Neural cell (in vitro differentiated cells): ENCODE measurements around the gene NCOA5. TPM values are rescaled to one million over a fixed set of nuclear protein-coding genes. Genes with fewer than 3 reads are reported as not detected.

ENCODE experiments used
- H2AFZ ChIP-seq: fragments of 200-600, 300-800 bp; sonication (generic), shearing (Covaris generic); 2 replicates; pipeline ENCODE4 v1.6.0; 2014; ENCODE audit warnings: low read depth, mild to moderate bottlenecking, antibody characterized with exemption, low read length, moderate library complexity
- H3F3A ChIP-seq: fragments of 200-600 bp; shearing (Covaris generic); 2 replicates; pipeline ENCODE4 v1.6.1; 2016; ENCODE audit warnings: mild to moderate bottlenecking, moderate library complexity, mixed read lengths, antibody characterized with exemption, low read length; ENCODE audit not compliant: insufficient read depth, poor library complexity, severe bottlenecking
- H3K27ac ChIP-seq: fragments of 200-600, 300-800 bp; sonication (generic), shearing (Covaris generic); 2 replicates; pipeline ENCODE4 v1.5.1; 2014; ENCODE audit warnings: mild to moderate bottlenecking, low read length, moderate library complexity
- H3K27me3 ChIP-seq: fragments of 300-800, 200-600 bp; sonication (generic), shearing (Covaris generic); 2 replicates; pipeline ENCODE4 v1.6.0; 2014; ENCODE audit warnings: mild to moderate bottlenecking, low read depth, low read length, moderate library complexity; ENCODE audit not compliant: insufficient read depth
- H3K36me3 ChIP-seq: fragments of 300-800, 200-600 bp; sonication (generic), shearing (Covaris generic); 2 replicates; pipeline ENCODE4 v1.5.1; 2014; ENCODE audit warnings: mild to moderate bottlenecking, antibody characterized with exemption, low read length, moderate library complexity; ENCODE audit not compliant: insufficient read depth
- H3K4me2 ChIP-seq: fragments of 300-800, 200-600 bp; sonication (generic), shearing (Covaris generic); 2 replicates; pipeline ENCODE4 v1.6.0; 2014; ENCODE audit warnings: mild to moderate bottlenecking, low read length
- H3K4me3 ChIP-seq: fragments of 300-800, 200-600 bp; sonication (generic), shearing (Covaris generic); 2 replicates; pipeline ENCODE4 v1.5.1; 2014; ENCODE audit warnings: mild to moderate bottlenecking, low read length, moderate library complexity
- H3K79me2 ChIP-seq: fragments of 200-600 bp; shearing (Covaris generic); replicated peaks from 2 replicates; pipeline ENCODE4 v1.6.0; 2014; ENCODE audit warnings: mild to moderate bottlenecking, low read length, moderate library complexity; ENCODE audit not compliant: insufficient read depth
- H3K9ac ChIP-seq: fragments of 300-800, 200-600 bp; sonication (generic), shearing (Covaris generic); 2 replicates; pipeline ENCODE4 v1.6.1; 2016; ENCODE audit warnings: mild to moderate bottlenecking, low read length, mixed read lengths
- H3K9me2 ChIP-seq: fragments of 200-600 bp; shearing (Covaris generic); 2 replicates; pipeline ENCODE4 v1.6.1; 2016; ENCODE audit warnings: mild to moderate bottlenecking, low read length, mixed read lengths; ENCODE audit not compliant: insufficient read depth
- H3K9me3 ChIP-seq: fragments of 200-600, 300-800 bp; sonication (generic), shearing (Covaris generic); 2 replicates; pipeline ENCODE4 v1.6.1; 2016; ENCODE audit warnings: mild to moderate bottlenecking, mixed run types, low read length, moderate library complexity, mixed read lengths
- H4K20me1 ChIP-seq: fragments of 200-600 bp; shearing (Covaris generic); 2 replicates; pipeline ENCODE4 v1.6.1; 2016; ENCODE audit warnings: mild to moderate bottlenecking, mixed run types; ENCODE audit not compliant: insufficient read depth
- EP300 ChIP-seq: fragments of 450-650 bp; conservative IDR thresholded peaks from 2 replicates; pipeline ENCODE4 v1.6.1; 2014; ENCODE audit warnings: antibody characterized with exemption, mild to moderate bottlenecking, moderate library complexity; ENCODE audit not compliant: poor library complexity, severe bottlenecking
- EZH2 ChIP-seq: fragments of 200-600, 300-800 bp; shearing (Covaris generic), sonication (generic); IDR thresholded peaks from 2 replicates; pipeline ENCODE4 v1.6.1; 2014; ENCODE audit warnings: antibody characterized with exemption, low read length, borderline replicate concordance, mild to moderate bottlenecking; ENCODE audit not compliant: insufficient read depth, poor library complexity, severe bottlenecking
- MXI1 ChIP-seq: fragments of 450-650 bp; conservative IDR thresholded peaks from 2 replicates; pipeline ENCODE4 v1.6.1; 2014; ENCODE audit warnings: antibody characterized with exemption, mild to moderate bottlenecking; ENCODE audit not compliant: poor library complexity, severe bottlenecking
- POLR2AphosphoS5 ChIP-seq: IDR thresholded peaks from 2 replicates; pipeline ENCODE4 v1.6.1; 2012
- RAD21 ChIP-seq: fragments of 450-650 bp; conservative IDR thresholded peaks from 2 replicates; pipeline ENCODE4 v1.6.1; 2014; ENCODE audit warnings: antibody characterized with exemption, mild to moderate bottlenecking, moderate library complexity
- SMC3 ChIP-seq: fragments of 450-650 bp; conservative IDR thresholded peaks from 2 replicates; pipeline ENCODE4 v1.6.1; 2014; ENCODE audit warnings: antibody characterized with exemption, mild to moderate bottlenecking, moderate library complexity; ENCODE audit not compliant: poor library complexity
- TAF1 ChIP-seq: IDR thresholded peaks from 2 replicates; pipeline ENCODE4 v1.6.1; 2012; ENCODE audit warnings: low read depth
- polyA plus RNA-seq: library from polyadenylated mRNA; depleted of rRNA; stranded (reverse); fragments of >200 nt; gene quantifications from 2 replicates; pipeline ENCODE4 v1.2.3, GENCODE V29; 2014
- TF ChIP-seq, protein P1 (sequence below): IDR thresholded peaks from 2 replicates; pipeline ENCODE4 v1.6.1; 2012; ENCODE audit warnings: borderline replicate concordance
- TF ChIP-seq, protein P2 (sequence below): fragments of 450-650 bp; IDR thresholded peaks from 2 replicates; pipeline ENCODE4 v1.5.1; 2014; ENCODE audit warnings: antibody characterized with exemption, mild to moderate bottlenecking, moderate library complexity; ENCODE audit not compliant: poor library complexity, severe bottlenecking

The NCOA5 gene
- polyA plus RNA-seq, 1 donor from 2014 or later, result 29.9 TPM

DNA sequence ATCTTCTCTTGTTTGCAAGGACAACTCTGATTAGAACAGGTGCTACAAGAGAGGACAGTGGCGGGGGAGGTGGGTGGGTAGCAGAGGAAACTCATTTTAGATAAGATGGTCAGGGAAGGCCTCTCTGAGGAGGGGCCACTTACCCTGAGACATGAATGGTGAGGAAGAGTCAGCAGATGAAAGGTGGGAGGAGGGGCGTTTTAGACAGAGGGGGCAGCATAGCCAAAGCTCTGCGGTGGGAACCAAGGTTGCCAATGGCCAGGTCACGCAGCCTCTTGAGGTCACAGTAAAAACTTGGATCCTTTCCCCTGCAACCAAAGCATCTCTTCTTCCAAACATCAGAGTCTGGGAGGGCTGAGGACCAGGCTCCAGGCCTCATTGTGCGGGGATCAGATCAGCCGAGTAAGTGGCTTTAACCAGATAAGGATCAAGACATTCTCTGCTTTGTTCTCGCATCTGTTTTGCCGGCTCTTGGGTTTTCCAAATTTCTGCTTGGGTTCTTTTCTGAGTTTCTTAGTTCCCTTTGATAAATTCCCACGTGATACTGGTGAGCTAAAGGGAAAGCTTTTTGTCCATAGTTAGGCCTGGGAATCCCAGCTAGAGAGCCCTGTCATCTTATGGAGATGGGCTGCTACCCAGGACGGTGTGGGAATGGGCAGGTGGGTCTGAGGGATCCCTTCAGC lies 22.8 kb upstream of the NCOA5 start:
- H3K9me2 ChIP-seq, result no peaks in the 10 kb centered on the region
- no peak overlapping the region for H2AFZ ChIP-seq
- no peak overlapping the region for H3K4me2 ChIP-seq
- H3K9me3 ChIP-seq, result no peaks in the 10 kb centered on the region
- no peak overlapping the region for H3K27ac ChIP-seq
- H3K79me2 ChIP-seq, result no peaks in the 10 kb centered on the region
- no peaks in the 10 kb centered on the region for H3K27me3 ChIP-seq
- no peak for TF ChIP-seq RAD21
- H3K9ac ChIP-seq, result no peak overlapping the region
- H3F3A ChIP-seq, result no peaks in the 10 kb centered on the region
- H3K4me3 ChIP-seq, result no peak overlapping the region
- no peaks in the 10 kb centered on the region for H4K20me1 ChIP-seq
- H3K36me3 ChIP-seq, result no peaks in the 10 kb centered on the region

DNA sequence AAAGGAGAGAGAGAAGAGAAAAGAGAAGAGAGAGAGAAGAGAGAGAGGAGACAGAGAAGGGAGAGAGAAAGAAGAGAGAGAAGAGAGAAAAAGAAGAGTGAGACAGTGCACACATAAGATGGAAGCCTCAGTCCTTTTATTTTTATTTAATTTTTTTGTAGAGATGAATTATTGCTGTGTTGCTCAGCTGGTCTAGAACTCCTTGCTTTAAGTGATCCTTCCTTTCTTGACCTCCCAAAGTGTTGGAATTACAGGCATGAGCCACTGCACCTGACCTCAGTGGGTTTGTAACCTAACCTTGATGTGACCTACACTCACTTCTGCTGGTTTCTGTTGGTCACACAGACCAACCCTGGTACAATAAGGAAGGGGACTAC lies 22.1 kb upstream of the NCOA5 start:
- Histone ChIP-seq H3K27me3 (no peaks in the 10 kb centered on the region), H3K4me3 (no peak overlapping the region), H3K9me2 (no peaks in the 10 kb centered on the region), H3K9ac (no peak overlapping the region), H4K20me1 (no peaks in the 10 kb centered on the region), H2AFZ (no peak overlapping the region), H3K79me2 (no peaks in the 10 kb centered on the region), H3F3A (no peaks in the 10 kb centered on the region), H3K27ac (no peak overlapping the region), H3K4me2 (no peak overlapping the region), H3K36me3 (no peaks in the 10 kb centered on the region), H3K9me3 (no peaks in the 10 kb centered on the region)
- TF ChIP-seq EP300 (no peak), SMC3 (no peak), EZH2 (no peak), MXI1 (no peak), TAF1 (no peak), POLR2AphosphoS5 (no peak), RAD21 (no peak)
- TF ChIP-seq, protein P1, sequence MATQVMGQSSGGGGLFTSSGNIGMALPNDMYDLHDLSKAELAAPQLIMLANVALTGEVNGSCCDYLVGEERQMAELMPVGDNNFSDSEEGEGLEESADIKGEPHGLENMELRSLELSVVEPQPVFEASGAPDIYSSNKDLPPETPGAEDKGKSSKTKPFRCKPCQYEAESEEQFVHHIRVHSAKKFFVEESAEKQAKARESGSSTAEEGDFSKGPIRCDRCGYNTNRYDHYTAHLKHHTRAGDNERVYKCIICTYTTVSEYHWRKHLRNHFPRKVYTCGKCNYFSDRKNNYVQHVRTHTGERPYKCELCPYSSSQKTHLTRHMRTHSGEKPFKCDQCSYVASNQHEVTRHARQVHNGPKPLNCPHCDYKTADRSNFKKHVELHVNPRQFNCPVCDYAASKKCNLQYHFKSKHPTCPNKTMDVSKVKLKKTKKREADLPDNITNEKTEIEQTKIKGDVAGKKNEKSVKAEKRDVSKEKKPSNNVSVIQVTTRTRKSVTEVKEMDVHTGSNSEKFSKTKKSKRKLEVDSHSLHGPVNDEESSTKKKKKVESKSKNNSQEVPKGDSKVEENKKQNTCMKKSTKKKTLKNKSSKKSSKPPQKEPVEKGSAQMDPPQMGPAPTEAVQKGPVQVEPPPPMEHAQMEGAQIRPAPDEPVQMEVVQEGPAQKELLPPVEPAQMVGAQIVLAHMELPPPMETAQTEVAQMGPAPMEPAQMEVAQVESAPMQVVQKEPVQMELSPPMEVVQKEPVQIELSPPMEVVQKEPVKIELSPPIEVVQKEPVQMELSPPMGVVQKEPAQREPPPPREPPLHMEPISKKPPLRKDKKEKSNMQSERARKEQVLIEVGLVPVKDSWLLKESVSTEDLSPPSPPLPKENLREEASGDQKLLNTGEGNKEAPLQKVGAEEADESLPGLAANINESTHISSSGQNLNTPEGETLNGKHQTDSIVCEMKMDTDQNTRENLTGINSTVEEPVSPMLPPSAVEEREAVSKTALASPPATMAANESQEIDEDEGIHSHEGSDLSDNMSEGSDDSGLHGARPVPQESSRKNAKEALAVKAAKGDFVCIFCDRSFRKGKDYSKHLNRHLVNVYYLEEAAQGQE, result no peak
- TF ChIP-seq, protein P2, sequence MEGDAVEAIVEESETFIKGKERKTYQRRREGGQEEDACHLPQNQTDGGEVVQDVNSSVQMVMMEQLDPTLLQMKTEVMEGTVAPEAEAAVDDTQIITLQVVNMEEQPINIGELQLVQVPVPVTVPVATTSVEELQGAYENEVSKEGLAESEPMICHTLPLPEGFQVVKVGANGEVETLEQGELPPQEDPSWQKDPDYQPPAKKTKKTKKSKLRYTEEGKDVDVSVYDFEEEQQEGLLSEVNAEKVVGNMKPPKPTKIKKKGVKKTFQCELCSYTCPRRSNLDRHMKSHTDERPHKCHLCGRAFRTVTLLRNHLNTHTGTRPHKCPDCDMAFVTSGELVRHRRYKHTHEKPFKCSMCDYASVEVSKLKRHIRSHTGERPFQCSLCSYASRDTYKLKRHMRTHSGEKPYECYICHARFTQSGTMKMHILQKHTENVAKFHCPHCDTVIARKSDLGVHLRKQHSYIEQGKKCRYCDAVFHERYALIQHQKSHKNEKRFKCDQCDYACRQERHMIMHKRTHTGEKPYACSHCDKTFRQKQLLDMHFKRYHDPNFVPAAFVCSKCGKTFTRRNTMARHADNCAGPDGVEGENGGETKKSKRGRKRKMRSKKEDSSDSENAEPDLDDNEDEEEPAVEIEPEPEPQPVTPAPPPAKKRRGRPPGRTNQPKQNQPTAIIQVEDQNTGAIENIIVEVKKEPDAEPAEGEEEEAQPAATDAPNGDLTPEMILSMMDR, result no peak
